Lower lobe of right lung (tissue), 2 donors: ENCODE measurements around the gene CD244. TPM values are rescaled to one million over a fixed set of nuclear protein-coding genes. Genes with fewer than 3 reads are reported as not detected.
"Not testable (repeated sequence)": the region's sequence is repeated elsewhere in the genome, so short reads cannot be mapped to it uniquely, and the experiment has no call there.

Source experiments
- ATAC-seq, 2 donors: fragments of 200-7000 bp; cut with Tn5 transposase; one replicate each; pipeline ENCODE4 v1.9.1; 2020 to 2022; ENCODE audit warnings: mild to moderate bottlenecking in 2 of 2, moderate library complexity in 2 of 2
- DNase-seq: peaks from one replicate; pipeline ENCODE4 v3.0.0-alpha.2; 2020
- H3K27ac ChIP-seq: fragments of 200-600 bp; one replicate; pipeline ENCODE4 v1.8.0; 2022
- H3K27me3 ChIP-seq: fragments of 200-600 bp; one replicate; pipeline ENCODE4 v1.8.0; 2022; ENCODE audit warnings: low read depth
- H3K36me3 ChIP-seq: fragments of 200-600 bp; one replicate; pipeline ENCODE4 v1.8.0; 2022; ENCODE audit warnings: mild to moderate bottlenecking
- H3K4me1 ChIP-seq: fragments of 200-600 bp; one replicate; pipeline ENCODE4 v1.8.0; 2022
- H3K4me3 ChIP-seq: fragments of 200-600 bp; one replicate; pipeline ENCODE4 v1.8.0; 2022; ENCODE audit warnings: mild to moderate bottlenecking
- H3K9me3 ChIP-seq: fragments of 200-600 bp; one replicate; pipeline ENCODE4 v1.8.0; 2022
- CTCF ChIP-seq: fragments of 200-600 bp; IDR thresholded peaks from one replicate; pipeline ENCODE4 v1.8.0; 2022; ENCODE audit warnings: antibody characterized with exemption, mild to moderate bottlenecking
- intact Hi-C: fragments of 100-400 bp; cut with DNase I; formaldehyde crosslinking; loops from one replicate; pipeline ENCODE4 v1.11.0; 2022
- total RNA-seq: library from RNA; stranded (reverse); fragmentation: NEBNext Ultra II Directional; extraction: Animal tissue kit (Norgen Biotek cat#: 25700); gene quantifications from one replicate; pipeline ENCODE4 v1.2.1, GENCODE V29; 2021
- donor health status: DM: no; HTN: yes; CAD: no; lungs with severe emphysema.

The CD244 gene
- total RNA-seq, 1 donor from 2014 or later, result 4.5 TPM

- Histone ChIP-seq H3K27me3 (no peaks in the 10 kb centered on the region), H3K27ac (no peak overlapping the region), H3K4me1 (no peaks in the 10 kb centered on the region), H3K9me3 (no peaks in the 10 kb centered on the region), H3K36me3 (no peaks in the 10 kb centered on the region), H3K4me3 (no peak overlapping the region)
- DNase-seq (no peak), ATAC-seq (no peak)
- TF ChIP-seq CTCF, result no peak
- intact Hi-C loops, result no loop called here
Measured at GRCh38 chr1:160882582-160882981, 19.9 kb upstream of the CD244 start.

- H3K27me3 ChIP-seq, intact Hi-C loops, DNase-seq, H3K9me3 ChIP-seq, H3K4me1 ChIP-seq, H3K27ac ChIP-seq, ATAC-seq, H3K36me3 ChIP-seq, H3K4me3 ChIP-seq: not testable (repeated sequence)
Measured at GRCh38 chr1:160881264-160881663, 18.6 kb upstream of the CD244 start.

GRCh38 chr1:160880216-160880615, 17.5 kb upstream of the CD244 start:
- Histone ChIP-seq H3K27ac (no peak overlapping the region), H3K4me1 (no peaks in the 10 kb centered on the region), H3K36me3 (no peaks in the 10 kb centered on the region), H3K9me3 (no peaks in the 10 kb centered on the region), H3K27me3 (no peaks in the 10 kb centered on the region), H3K4me3 (no peak overlapping the region)
- TF ChIP-seq CTCF, result no peak
- DNase-seq (no peak), ATAC-seq (no peak)
- intact Hi-C loops, result no loop called here

- DNase-seq (no peak), ATAC-seq (no peak)
- H3K27me3 ChIP-seq, result no peaks in the 10 kb centered on the region
- no peak overlapping the region for H3K4me3 ChIP-seq
- TF ChIP-seq CTCF, result no peak
- intact Hi-C loops, result no loop called here
- H3K27ac ChIP-seq, result no peak overlapping the region
- no peaks in the 10 kb centered on the region for H3K4me1 ChIP-seq
- H3K9me3 ChIP-seq, result no peaks in the 10 kb centered on the region
- H3K36me3 ChIP-seq, result no peaks in the 10 kb centered on the region
Measured at GRCh38 chr1:160879056-160879455, 16.4 kb upstream of the CD244 start.

GRCh38 chr1:160877221-160877620, 14.5 kb upstream of the CD244 start:
- Histone ChIP-seq H3K27me3 (no peaks in the 10 kb centered on the region), H3K27ac (no peak overlapping the region), H3K36me3 (no peaks in the 10 kb centered on the region), H3K9me3 (no peaks in the 10 kb centered on the region), H3K4me1 (no peaks in the 10 kb centered on the region), H3K4me3 (no peak overlapping the region)
- no peak for DNase-seq
- TF ChIP-seq CTCF, result no peak
- intact Hi-C loops, result no loop called here
- ATAC-seq, result no peak

GRCh38 chr1:160876311-160876710, 13.6 kb upstream of the CD244 start:
- Histone ChIP-seq H3K27me3 (no peaks in the 10 kb centered on the region), H3K4me3 (no peak overlapping the region), H3K27ac (no peak overlapping the region), H3K9me3 (no peaks in the 10 kb centered on the region), H3K4me1 (no peaks in the 10 kb centered on the region), H3K36me3 (no peaks in the 10 kb centered on the region)
- ATAC-seq, result no peak
- DNase-seq, result no peak
- intact Hi-C loops, result no loop called here
- no peak for TF ChIP-seq CTCF

GRCh38 chr1:160875591-160875990, 12.9 kb upstream of the CD244 start:
- H3K36me3 ChIP-seq, H3K27me3 ChIP-seq, DNase-seq, H3K9me3 ChIP-seq, H3K27ac ChIP-seq, H3K4me1 ChIP-seq, intact Hi-C loops, H3K4me3 ChIP-seq: not testable (repeated sequence)
- ATAC-seq, result peak in 1 of 2 donors; percentile 12
